IMR-90 (cell line): Measurements from ENCODE around the gene MTF2. TPM values are rescaled to one million over a fixed set of nuclear protein-coding genes. Genes with fewer than 3 reads are reported as not detected.

ENCODE experiments used
- ATAC-seq: fragments of 200-7000 bp; cut with Tn5 transposase; 2 replicates; pipeline ENCODE4 v1.9.1; 2020; ENCODE audit warnings: low read depth, mild to moderate bottlenecking, moderate library complexity
- BruUV-seq: library from RNA; stranded (reverse); fragments of 400-500 nt; replicated peaks from 2 replicates; lab custom pipeline; 2021; lab: Mats Ljungman, UMichigan
- CTCF ChIA-PET: fragments of 300-600 bp; formaldehyde crosslinking; extraction: SDS; loops from one replicate; lab custom pipeline; 2021; ENCODE audit warnings: antibody characterized with exemption; lab: Yijun Ruan, JAX
- POLR2A ChIA-PET: fragments of 300-600 bp; sonication (Branson Sonifier 250); formaldehyde crosslinking; loops from one replicate; lab custom pipeline; 2022; ENCODE audit warnings: antibody characterized with exemption; ENCODE audit not compliant: unreplicated experiment; lab: Charles Lee
- DNase-seq: peaks from one replicate; pipeline ENCODE4 v3.0.0; 2013
- H2AFZ ChIP-seq: replicated peaks from 2 replicates; pipeline ENCODE3; 2013; ENCODE audit warnings: low read length, mild to moderate bottlenecking; ENCODE audit not compliant: poor library complexity
- H2AK5ac ChIP-seq: 2 replicates; pipeline ENCODE4 v1.6.1; 2013; ENCODE audit warnings: low read depth, low read length, inconsistent platforms
- H2AK9ac ChIP-seq: replicated peaks from 2 replicates; pipeline ENCODE3; 2013; ENCODE audit warnings: mild to moderate bottlenecking, low read depth, low read length, moderate library complexity; ENCODE audit not compliant: poor library complexity
- H2BK120ac ChIP-seq: 2 replicates; pipeline ENCODE4 v1.6.1; 2013; ENCODE audit warnings: low read depth, low read length, inconsistent platforms
- H2BK15ac ChIP-seq: 3 replicates; pipeline ENCODE4 v1.6.1; 2013; ENCODE audit warnings: low read depth, low read length, inconsistent platforms
- H2BK20ac ChIP-seq: 2 replicates; pipeline ENCODE4 v1.6.1; 2013; ENCODE audit warnings: low read depth, mild to moderate bottlenecking, inconsistent platforms, low read length, moderate library complexity
- H2BK5ac ChIP-seq: 2 replicates; pipeline ENCODE4 v1.6.1; 2013; ENCODE audit warnings: mild to moderate bottlenecking, low read depth, low read length, inconsistent platforms; ENCODE audit not compliant: poor library complexity, severe bottlenecking
- H3K14ac ChIP-seq: replicated peaks from 2 replicates; pipeline ENCODE4 v1.6.1; 2013; ENCODE audit warnings: low read depth, low read length, inconsistent platforms
- H3K18ac ChIP-seq: 2 replicates; pipeline ENCODE4 v1.6.1; 2013; ENCODE audit warnings: low read depth, low read length, control low read depth
- H3K23ac ChIP-seq: 2 replicates; pipeline ENCODE4 v1.6.1; 2013; ENCODE audit warnings: low read depth, low read length, inconsistent platforms
- H3K27ac ChIP-seq: 2 replicates; pipeline ENCODE4 v1.5.1; 2013; ENCODE audit warnings: mild to moderate bottlenecking, control low read depth, low read length; ENCODE audit not compliant: insufficient read depth
- H3K27me3 ChIP-seq: 2 replicates; pipeline ENCODE4 v1.6.1; 2013; ENCODE audit warnings: low read length; ENCODE audit not compliant: control insufficient read depth, insufficient read depth
- H3K36me3 ChIP-seq: 2 replicates; pipeline ENCODE4 v1.6.1; 2013; ENCODE audit warnings: low read length, mixed read lengths; ENCODE audit not compliant: control insufficient read depth, insufficient read depth
- H3K4ac ChIP-seq: 2 replicates; pipeline ENCODE4 v1.6.1; 2013; ENCODE audit warnings: low read depth, low read length, inconsistent platforms
- H3K4me1 ChIP-seq: 2 replicates; pipeline ENCODE4 v1.6.1; 2013; ENCODE audit warnings: low read length, mixed read lengths; ENCODE audit not compliant: control insufficient read depth, insufficient read depth
- H3K4me2 ChIP-seq: 2 replicates; pipeline ENCODE4 v1.6.1; 2013; ENCODE audit warnings: low read depth, mild to moderate bottlenecking, control low read depth, low read length, moderate library complexity
- H3K4me3 ChIP-seq: 2 replicates; pipeline ENCODE4 v1.5.1; 2013; ENCODE audit warnings: low read depth, mild to moderate bottlenecking, control low read depth, low read length, moderate library complexity; ENCODE audit not compliant: insufficient read depth
- H3K56ac ChIP-seq: 2 replicates; pipeline ENCODE4 v1.6.1; 2013; ENCODE audit warnings: low read length, inconsistent platforms; ENCODE audit not compliant: insufficient read depth; ENCODE audit errors: extremely low read depth
- H3K79me1 ChIP-seq, 2 experiments: 2 replicates each; pipeline ENCODE4 v1.6.1; 2013; ENCODE audit warnings: low read length in 2 of 2, inconsistent platforms in 1 of 2, low read depth in 1 of 2
- H3K9ac ChIP-seq: 2 replicates; pipeline ENCODE4 v1.6.1; 2013; ENCODE audit warnings: low read depth, low read length, control low read depth
- H3K9me1 ChIP-seq: 2 replicates; pipeline ENCODE4 v1.6.1; 2013; ENCODE audit warnings: low read length, inconsistent platforms; ENCODE audit not compliant: insufficient read depth
- H3K9me3 ChIP-seq: 2 replicates; pipeline ENCODE4 v1.6.1; 2013; ENCODE audit warnings: low read length; ENCODE audit not compliant: control insufficient read depth, insufficient read depth
- H4K20me1 ChIP-seq: 2 replicates; pipeline ENCODE4 v1.6.1; 2013; ENCODE audit warnings: low read length, inconsistent platforms; ENCODE audit not compliant: insufficient read depth
- H4K5ac ChIP-seq: 2 replicates; pipeline ENCODE4 v1.6.1; 2013; ENCODE audit warnings: mild to moderate bottlenecking, low read depth, low read length, control low read depth
- H4K8ac ChIP-seq, 2 experiments: 2 replicates each; pipeline ENCODE4 v1.6.1; 2013; ENCODE audit warnings: low read depth in 2 of 2, low read length in 2 of 2, control low read depth in 1 of 2, inconsistent platforms in 1 of 2
- H4K91ac ChIP-seq: 2 replicates; pipeline ENCODE4 v1.6.1; 2013; ENCODE audit warnings: low read depth, low read length, inconsistent platforms; ENCODE audit not compliant: insufficient read depth
- BHLHE40 ChIP-seq: fragments of 150-350 bp; IDR thresholded peaks from 2 replicates; pipeline ENCODE4 v1.6.1; 2016; ENCODE audit warnings: mild to moderate bottlenecking, low read depth, low read length
- CEBPB ChIP-seq: IDR thresholded peaks from 2 replicates; pipeline ENCODE4 v1.6.1; 2012; ENCODE audit warnings: low read depth, low read length, improper control_type of control experiment
- MAZ ChIP-seq: IDR thresholded peaks from 2 replicates; pipeline ENCODE4 v1.6.1; 2012; ENCODE audit warnings: low read depth, mild to moderate bottlenecking, low read length, improper control_type of control experiment, moderate library complexity, borderline replicate concordance
- MXI1 ChIP-seq: IDR thresholded peaks from 2 replicates; pipeline ENCODE4 v1.6.1; 2012; ENCODE audit warnings: low read depth, mild to moderate bottlenecking, low read length, moderate library complexity, borderline replicate concordance
- NFE2L2 ChIP-seq: fragments of 150-350 bp; IDR thresholded peaks from 2 replicates; pipeline ENCODE4 v1.6.1; 2016; ENCODE audit warnings: low read depth, mild to moderate bottlenecking, low read length
- POLR2A ChIP-seq: IDR thresholded peaks from 2 replicates; pipeline ENCODE4 v1.6.1; 2012; ENCODE audit warnings: mild to moderate bottlenecking, low read depth, low read length
- RAD21 ChIP-seq: IDR thresholded peaks from 2 replicates; pipeline ENCODE4 v1.6.1; 2012; ENCODE audit warnings: low read length, improper control_type of control experiment
- RCOR1 ChIP-seq: IDR thresholded peaks from 2 replicates; pipeline ENCODE4 v1.6.1; 2012; ENCODE audit warnings: mild to moderate bottlenecking, low read length, improper control_type of control experiment; ENCODE audit not compliant: insufficient replicate concordance
- WGBS, 2 experiments: methylation state at CpG; one replicate each; pipeline versions ENCODE4 v1.1.5 to v1.1.7; 2013; ENCODE audit warnings: missing lambda C conversion rate in 2 of 2; ENCODE audit not compliant: insufficient read length in 1 of 2; ENCODE audit errors: extremely low coverage in 2 of 2; 5-methylcytosine and 5-hydroxymethylcytosine counted together
- dilution Hi-C: fragments of 300-500 bp; cut with HindIII; formaldehyde crosslinking; loops from one replicate; pipeline ENCODE4 v1.14.3; 2018; ENCODE audit warnings: low sequenced_read_pairs; ENCODE audit not compliant: unreplicated experiment
- in situ Hi-C: fragments of 300-500 bp; cut with MboI; formaldehyde crosslinking; loops from 3 replicates; pipeline ENCODE4 v1.14.3; 2019; ENCODE audit warnings: low sequenced_read_pairs, inconsistent platforms, mixed read lengths
- intact Hi-C: fragments of 100-400 bp; cut with micrococcal nuclease; formaldehyde crosslinking; loops from 2 replicates; pipeline ENCODE4 v1.10.0; 2022
- polyA plus RNA-seq, 3 experiments: library from polyadenylated mRNA; depleted of rRNA; stranded (reverse); fragments of >200 nt; gene quantifications; 2 replicates each; pipeline ENCODE4 v1.2.3, GENCODE V29; 2012; ENCODE audit warnings: low replicate concordance in 1 of 3
- total RNA-seq: library from RNA; depleted of rRNA; stranded (reverse); fragments of >200 nt; gene quantifications from 2 replicates; pipeline ENCODE4 v1.2.3, GENCODE V29; 2012
- TF ChIP-seq, protein P1 (sequence below): fragments of 150-350 bp; IDR thresholded peaks from 2 replicates; pipeline ENCODE4 v1.6.1; 2017; ENCODE audit warnings: mild to moderate bottlenecking, antibody characterized with exemption, low read length, low read depth

Gene MTF2
- total and polyA plus RNA-seq, 2 of the 4 experiments (the other 2 are of a cell fraction): 10.6 to 39.8 TPM

DNA sequence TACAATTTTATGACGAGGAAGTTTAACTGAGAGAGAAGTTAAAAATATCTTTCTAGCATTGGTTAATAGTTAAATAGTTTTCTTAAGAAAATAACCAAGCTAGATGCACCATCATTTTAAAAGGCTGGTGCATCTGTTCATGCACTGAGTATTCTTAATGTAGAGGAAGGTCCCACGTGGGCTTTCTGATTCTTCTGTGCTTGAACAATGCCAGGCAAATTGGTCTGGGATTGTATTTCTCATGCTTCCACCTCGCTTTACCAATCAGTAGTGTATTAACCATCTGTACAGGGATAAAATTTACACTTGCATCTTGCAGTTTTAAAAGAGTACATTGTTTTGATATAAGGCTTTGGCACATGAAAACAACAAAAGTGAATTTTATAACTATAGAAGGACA, 47.4 kb upstream of the MTF2 start:
- POLR2A ChIA-PET: no interaction called here
- no peak overlapping the region for H3K27ac ChIP-seq
- H2BK120ac ChIP-seq: no peak overlapping the region
- H4K5ac ChIP-seq: no peak overlapping the region
- H2BK5ac ChIP-seq: no peak overlapping the region
- no CpG with 5 or more reads among the region's 3 CpGs for WGBS, 2 experiments
- no peaks in the 10 kb centered on the region for H4K20me1 ChIP-seq
- H3K23ac ChIP-seq: no peak overlapping the region
- no peaks in the 10 kb centered on the region for H3K36me3 ChIP-seq
- no peak overlapping the region for H4K8ac ChIP-seq
- BruUV-seq: no TSS peak
- no peak overlapping the region for H3K9ac ChIP-seq
- no peak overlapping the region for H3K56ac ChIP-seq
- DNase-seq (no peak), ATAC-seq (no peak)
- no peak overlapping the region for H3K4me3 ChIP-seq
- no peak overlapping the region for H2BK20ac ChIP-seq
- no peaks in the 10 kb centered on the region for H3K9me1 ChIP-seq
- no peak overlapping the region for H2AFZ ChIP-seq
- H3K9me3 ChIP-seq: no peaks in the 10 kb centered on the region
- in situ Hi-C loops (no loop called here), dilution Hi-C loops (no loop called here), intact Hi-C loops (no loop called here)
- no peak overlapping the region for H3K4ac ChIP-seq
- H2BK15ac ChIP-seq: no peak overlapping the region
- H3K79me1 ChIP-seq: no peaks in the 10 kb centered on the region
- no peak overlapping the region for H3K18ac ChIP-seq
- H3K4me1 ChIP-seq: no peaks in the 10 kb centered on the region
- no peak overlapping the region for H2AK9ac ChIP-seq
- H3K14ac ChIP-seq: no peak overlapping the region
- H2AK5ac ChIP-seq: no peak overlapping the region
- CTCF ChIA-PET: no interaction called here
- peaks cover 31% of the 10 kb centered on the region for H3K27me3 ChIP-seq
- H4K91ac ChIP-seq: no peak overlapping the region
- H3K4me2 ChIP-seq: no peak overlapping the region
- TF ChIP-seq NFE2L2: no peak
- no peak for TF ChIP-seq RAD21
- TF ChIP-seq RCOR1: no peak
- TF ChIP-seq, protein P1, sequence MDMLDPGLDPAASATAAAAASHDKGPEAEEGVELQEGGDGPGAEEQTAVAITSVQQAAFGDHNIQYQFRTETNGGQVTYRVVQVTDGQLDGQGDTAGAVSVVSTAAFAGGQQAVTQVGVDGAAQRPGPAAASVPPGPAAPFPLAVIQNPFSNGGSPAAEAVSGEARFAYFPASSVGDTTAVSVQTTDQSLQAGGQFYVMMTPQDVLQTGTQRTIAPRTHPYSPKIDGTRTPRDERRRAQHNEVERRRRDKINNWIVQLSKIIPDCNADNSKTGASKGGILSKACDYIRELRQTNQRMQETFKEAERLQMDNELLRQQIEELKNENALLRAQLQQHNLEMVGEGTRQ: no peak
- TF ChIP-seq MXI1: no peak
- no peak for TF ChIP-seq CEBPB
- no peak for TF ChIP-seq POLR2A
- TF ChIP-seq BHLHE40: no peak
- no peak for TF ChIP-seq MAZ
